ENCODE data around the gene KCNE3.

Gene KCNE3

DNA sequence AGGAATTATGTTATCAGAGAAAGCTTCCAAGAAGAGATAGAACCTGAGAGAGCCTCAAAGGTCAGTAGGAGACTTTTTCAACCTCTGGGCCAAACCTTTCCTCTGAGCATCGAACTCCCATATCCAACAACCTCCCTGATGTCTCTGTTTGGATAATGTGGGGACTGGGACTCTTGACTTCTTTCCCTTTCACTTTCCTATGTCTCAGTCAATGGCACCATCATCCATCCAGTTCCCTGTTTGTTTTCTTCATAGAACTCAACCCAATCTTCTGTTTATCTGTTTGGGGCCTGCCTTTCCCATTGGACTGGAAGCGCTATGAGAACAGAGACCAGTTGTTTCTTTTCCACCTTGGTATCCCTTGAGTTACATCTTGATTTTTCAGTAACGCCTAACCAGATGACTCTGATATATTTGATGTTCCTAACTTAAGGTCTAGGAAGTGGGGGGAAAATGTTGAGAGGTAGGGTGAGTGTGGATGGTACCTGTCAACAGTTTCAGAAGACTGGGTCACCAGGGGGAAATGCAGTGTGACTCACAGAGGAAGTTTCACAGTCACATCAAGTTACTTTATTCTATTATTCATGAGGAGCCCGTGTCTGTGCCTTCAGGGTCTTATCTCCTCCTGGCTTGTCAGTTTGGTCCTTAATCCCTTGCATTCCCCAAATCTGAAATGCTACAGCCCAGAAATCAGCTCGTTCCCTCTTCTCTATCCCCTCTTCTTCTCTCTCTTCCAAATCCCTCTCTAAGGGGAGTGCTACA, 4.5 kb upstream of the KCNE3 start:
- no peak for DNase-seq (ENCODE audit: low spot score)

DNA sequence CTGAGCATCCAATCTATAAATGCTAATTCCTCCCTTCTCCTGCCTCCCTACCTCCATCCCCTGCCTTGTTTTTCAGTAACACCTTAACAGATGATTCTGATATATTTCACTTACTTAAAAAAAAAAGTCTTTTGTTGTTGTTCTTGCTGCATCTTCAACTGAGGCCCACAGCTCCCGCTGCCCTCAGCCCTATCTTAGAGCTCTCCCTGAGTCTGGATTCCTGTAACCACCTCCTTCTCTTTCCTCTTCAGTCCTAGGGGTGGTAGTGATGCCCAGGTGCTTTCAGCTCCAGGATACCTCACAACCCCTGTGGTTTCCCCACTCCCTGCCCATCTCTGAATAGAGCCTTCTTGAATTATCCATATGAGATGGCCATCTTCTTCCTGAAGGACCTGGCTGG, 3.7 kb upstream of the KCNE3 start:
- DNase-seq (ENCODE audit: low spot score), result no peak

DNA sequence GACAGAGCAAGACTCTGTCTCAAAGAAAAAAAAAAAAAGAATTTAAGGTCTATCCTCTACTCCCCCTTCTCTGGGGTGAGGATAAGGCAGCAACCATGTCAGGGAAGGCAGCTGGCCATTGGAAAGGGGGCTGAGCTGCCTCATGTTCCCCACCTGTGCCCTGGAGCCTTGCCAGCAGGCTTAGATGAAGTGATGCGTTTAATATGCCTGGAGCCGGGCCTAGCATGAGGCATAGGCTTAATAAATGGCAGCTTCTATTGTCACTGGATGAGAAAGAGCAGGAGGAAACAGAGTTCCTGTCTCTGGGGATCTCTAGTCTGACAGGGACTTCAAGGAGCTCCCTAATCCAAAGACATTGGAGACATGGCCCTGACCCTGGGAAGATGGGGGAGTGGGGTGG, 3.2 kb upstream of the KCNE3 start:
- no peak for DNase-seq (ENCODE audit: low spot score)

DNA sequence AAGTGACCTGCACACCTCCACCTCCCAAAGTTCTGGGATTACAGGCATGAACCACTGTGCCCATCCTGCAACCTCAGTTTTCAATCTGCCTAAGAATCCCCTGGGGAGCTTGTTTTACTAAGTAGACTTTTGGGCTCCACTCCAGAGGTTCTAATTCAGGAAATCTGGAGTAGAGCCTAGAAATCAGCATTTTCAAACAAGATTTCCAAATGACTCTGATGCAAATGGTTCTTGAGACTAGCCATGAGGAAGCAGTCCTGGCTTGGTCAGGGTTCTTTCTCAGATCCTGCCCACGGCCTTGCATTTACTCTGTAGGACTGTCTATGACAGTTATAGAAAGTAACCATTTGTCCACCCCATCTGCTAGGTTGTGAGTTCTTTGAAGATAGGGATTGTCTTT, 1.6 kb upstream of the KCNE3 start:
- DNase-seq (ENCODE audit: low spot score), result no peak

DNA sequence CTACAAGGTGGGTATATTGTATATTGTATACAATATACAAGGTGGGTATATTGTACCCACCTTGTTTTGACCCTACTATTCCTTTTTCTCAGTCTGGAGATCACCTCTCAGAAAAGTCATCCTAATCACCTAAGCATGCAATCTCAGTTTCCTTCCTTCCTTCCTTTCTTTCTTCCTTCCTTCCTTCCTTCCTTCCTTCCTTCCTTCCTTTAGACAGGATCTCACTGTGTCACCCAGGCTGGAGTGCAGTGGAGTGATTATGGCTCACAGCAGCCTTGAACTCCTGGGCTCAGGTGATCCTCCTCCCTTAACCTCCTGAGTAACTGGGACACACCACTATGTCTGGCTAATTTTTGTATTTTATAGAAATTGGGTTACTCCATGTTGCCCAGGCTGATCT, 1.2 kb upstream of the KCNE3 start:
- no peak for DNase-seq (ENCODE audit: low spot score)

DNA sequence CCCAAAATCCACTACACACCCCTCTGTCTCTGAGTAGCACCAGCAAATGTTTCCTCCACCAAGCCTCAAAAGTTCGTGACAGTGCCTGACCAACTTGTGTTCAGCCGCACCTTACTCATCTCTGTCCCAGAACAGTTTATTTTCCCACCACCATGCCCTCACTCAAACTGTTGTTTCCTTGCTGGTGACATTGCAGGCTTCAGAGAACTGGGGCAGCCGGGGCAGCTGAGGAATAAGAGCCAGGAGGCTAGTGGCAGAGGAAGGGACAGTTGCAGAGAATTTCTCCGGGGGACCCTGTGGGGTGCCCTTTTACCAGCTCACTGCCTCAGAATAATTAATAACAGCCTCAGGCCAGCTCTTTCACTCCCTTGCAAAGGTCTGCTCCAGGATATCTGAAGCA, 709 bp upstream of the KCNE3 start:
- DNase-seq (ENCODE audit: low spot score), result no peak

DNA sequence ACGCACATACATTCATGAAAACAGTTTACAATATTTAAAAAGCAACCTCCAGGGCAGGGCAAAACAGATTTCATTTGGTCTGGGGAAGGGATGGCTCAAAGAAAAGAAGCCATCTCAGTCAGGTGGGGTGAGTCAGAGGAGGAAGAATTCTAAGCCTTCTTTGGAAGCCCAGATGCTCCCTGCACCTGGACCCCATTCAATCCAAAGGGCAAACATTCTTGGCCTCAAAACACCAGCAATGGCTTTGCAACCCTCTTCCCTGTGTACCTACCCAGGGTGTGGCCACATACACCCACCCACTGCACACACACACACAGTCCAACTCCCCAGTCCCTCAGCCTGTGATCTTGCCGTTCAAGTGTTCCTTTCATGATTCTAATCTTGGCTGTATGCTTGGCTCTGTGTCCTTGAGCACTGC, 2.0 kb downstream of the KCNE3 start:
- no peak for DNase-seq (ENCODE audit: low spot score)

DNA sequence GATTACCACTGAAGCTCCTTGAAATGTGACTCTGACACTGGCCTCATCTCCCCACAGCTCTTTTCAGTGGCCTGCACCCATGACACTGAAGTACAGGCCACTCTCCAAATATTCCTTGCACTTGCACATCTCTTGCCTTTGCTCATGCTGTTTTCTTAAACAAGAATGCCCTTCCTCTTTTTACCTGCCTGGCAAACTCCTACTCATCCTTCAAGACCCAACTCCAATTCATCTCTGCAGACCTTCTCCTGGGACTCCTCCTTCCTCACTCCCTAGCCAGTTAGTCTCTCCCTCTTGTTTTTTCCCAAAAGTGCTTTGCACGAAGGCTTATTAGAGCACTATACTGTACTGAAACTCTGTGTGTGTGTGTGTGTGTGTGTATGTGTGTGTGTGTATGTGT, 2.6 kb downstream of the KCNE3 start:
- no peak for DNase-seq (ENCODE audit: low spot score)

DNA sequence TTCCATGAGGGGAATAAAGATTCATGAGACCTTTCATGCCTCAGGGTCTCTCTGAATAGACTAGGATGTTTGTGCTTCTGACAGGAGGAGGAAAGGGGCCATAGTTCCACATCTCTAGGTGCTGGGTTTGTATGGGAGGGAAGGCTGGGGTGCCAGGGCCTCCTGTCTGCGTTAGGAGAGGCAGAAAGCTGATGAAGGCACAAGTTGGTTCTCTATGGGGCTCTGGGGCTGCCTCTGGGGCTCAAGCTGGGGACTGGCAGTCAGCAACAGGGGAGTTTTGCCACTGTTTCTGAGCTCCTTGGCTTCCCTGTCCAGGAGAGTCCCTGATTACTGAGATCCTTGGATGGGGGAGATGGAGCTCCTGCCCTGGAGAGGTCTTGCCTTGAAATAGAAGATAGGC, 4.1 kb downstream of the KCNE3 start:
- DNase-seq (ENCODE audit: low spot score), result no peak

DNA sequence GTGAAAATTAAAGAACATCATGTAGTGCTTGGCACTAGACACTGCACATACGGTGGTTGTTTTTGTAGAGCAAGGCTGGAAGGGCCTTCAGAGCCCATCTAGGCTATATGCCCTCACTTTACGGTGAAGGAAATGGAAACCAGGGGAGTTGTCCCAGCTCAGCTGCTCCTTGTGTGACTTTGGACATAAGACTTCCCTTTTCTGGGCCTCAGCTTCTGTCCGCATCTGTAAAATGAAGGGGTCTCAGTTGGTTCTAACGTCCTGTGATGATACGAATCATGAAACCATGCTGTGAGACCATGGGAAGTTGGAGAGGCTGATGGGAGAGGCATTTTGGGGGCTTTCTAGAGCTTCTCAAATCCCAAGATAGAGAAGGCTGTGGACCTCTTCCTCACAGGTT, 4.7 kb downstream of the KCNE3 start:
- no peak for DNase-seq (ENCODE audit: low spot score)

DNA sequence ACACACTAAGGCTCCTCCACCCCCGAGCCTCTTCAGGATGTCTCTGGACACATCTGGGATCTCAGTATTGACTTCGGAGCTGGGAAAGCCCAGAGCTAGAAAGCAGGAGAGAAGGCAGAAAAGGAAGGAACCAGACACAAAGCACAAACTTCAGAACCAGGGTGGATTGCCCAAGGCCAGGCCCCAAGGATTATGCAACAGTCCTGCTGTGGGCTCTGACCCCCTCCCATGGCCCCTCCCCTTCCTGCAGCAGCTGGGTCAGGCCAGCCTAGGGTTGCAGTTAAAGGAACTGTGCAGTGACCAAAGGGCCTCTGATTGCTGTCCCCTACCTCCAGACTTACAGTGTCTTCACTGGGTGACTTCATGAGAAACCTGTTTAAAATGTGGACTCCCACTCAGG, 5.3 kb downstream of the KCNE3 start:
- no peak for DNase-seq (ENCODE audit: low spot score)

DNA sequence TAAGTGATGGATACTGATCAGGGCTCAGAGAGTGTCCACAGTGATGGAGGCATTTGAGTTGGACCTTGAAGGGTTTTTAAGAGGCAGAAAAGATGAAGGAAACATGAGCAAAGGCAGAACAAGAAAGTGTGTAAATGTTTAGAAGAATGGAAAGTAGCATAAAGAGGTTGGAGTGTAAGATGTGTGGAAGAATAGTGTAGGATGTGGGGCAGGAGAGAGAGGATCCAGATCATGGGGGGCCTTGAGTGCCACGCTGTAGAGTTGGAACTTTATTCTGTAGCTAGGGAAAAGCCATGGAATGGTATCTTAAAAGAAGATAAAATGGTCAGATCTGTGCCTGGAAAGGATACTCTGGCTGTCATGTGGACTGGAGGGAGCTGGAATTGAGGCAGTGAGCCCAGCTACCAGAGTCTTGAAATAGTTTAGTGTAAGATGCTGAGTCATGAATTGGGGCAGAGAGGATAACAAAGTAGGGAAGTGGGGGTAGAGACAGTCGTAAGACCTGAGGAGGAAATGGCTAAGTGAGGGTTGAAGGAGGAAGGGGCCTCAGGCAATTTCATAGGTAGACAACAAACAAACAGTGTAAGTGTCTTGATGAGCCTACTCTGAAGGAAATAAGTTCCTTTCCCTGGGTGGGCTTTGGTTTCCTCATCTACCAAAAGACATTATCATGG, 6.7 kb downstream of the KCNE3 start:
- DNase-seq (ENCODE audit: low spot score), result peak; percentile 46

DNA sequence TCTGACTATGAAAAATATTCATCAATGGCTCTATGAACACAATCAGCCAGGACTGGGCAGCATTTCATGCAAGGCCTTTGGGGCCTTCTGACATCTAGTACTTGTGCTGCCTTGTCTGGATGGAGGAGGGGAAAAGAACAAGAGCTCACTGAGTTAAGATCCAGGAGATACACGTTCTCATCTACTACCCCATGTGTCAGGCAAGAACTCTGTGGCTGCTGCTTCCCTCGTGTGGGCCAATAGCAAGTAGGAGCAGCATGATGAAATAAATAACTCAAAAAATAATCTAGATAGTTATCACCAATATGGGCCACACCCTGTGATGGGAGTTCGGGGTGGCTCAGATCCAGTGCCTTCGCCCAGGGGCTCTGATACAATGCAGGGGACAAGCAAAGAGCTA, 7.3 kb downstream of the KCNE3 start:
- DNase-seq (ENCODE audit: low spot score), result no peak

DNA sequence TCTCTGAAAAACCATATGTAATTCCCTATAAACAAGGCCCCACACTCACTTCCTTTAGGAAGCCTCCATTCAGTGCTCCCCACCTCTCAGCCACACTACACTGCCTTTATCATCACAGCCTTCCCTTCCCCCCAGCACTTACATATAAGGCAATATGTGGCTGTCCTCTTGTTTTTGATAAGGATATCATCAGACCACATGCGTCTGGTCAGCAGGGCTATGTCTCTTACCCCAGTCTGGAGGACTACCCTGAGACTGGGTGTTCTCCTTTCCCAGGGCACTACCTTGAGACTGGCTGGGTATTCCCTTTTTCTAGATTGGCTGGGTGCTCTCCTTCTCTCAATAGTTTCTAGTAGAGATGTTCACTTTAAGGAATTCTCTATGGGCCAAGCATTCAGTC, 7.8 kb downstream of the KCNE3 start:
- DNase-seq (ENCODE audit: low spot score), result no peak

DNA sequence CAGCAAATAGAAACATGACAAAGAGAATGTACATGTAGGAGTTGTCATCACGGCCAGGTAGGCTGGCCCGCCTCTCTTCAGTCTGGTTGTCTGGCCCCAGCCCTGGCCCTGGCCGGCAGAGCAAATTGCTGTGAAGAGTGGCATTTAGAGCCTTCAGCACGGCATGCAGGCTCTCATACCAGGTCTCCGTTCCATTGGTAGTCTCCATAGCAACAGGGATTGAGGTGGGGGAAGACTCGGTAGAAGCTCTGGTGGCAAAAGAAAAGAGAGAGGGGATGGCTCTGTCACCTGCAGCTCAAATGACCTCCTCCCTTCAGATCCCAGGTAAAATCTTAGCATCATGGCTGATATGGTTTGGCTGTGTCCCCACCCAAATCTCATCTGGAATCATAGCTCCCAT, 10.0 kb downstream of the KCNE3 start:
- no peak for DNase-seq (ENCODE audit: low spot score)

DNA sequence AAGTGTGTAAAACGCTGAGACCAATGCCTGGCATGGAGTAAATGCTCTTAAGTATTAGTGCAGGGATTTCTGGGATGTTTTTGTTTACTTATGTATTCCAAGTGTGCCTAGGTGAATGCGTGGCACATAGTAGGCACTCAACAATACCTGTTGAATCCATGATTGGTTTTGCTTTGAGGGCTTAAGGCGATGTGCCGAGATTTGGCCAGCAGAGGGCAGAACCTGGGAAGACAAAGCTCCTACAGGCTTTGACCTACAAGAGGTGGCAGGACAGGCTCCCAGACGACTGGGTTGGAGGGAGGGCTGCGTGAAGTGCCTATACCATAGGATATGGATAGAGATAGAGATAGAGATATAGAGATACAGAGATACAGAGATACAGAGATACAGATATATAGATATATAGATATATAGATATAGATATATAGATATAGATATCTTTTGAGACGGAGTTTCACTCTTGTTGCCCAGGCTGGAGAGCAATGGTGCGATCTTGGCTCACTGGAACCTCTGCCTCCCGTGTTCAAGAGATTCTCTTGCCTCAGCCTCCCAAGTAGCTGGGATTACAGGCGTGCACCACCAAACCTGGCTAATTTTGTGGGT, 13.9 kb downstream of the KCNE3 start:
- DNase-seq (ENCODE audit: low spot score), result peak; percentile 72

DNA sequence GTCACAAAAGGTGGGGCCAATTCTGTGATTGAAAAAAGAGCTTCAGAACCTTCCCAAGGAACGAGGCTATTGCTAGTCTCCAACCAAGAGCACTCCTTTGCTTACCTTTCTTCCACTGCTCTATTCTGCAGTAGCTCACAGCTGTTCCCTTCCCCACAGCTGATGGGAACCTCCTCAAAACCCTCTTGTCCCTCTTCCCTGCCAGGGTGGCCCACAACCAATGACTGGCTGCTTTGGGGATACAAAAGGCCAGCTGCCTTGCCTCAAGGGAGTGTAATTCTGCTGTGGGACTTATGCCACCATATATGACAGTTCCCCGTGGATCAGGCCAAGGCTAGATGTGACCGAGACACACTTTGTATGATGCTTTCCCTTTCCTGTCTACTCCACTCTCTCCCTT, 15.0 kb downstream of the KCNE3 start:
- DNase-seq (ENCODE audit: low spot score), result no peak

DNA sequence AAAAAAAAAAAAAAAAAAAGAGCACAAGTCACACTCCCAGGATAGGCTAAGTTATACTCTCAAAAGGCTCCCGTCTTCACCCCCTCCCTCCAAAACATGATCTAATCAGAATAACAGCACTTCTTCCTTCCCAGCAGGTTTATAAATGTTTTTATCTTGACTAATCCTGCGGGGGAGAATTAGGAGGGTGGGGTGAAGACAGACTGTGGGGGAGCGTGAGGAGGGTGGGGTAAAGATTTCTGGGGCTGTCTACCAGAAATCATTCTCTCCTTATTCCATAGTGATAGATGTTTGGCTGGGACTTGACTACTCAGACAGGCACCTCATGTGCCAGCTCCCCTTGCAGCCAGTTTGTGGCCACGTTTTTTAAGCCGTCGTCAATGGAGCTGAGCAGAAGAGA, 17.0 kb downstream of the KCNE3 start:
- no peak for DNase-seq (ENCODE audit: low spot score)

DNA sequence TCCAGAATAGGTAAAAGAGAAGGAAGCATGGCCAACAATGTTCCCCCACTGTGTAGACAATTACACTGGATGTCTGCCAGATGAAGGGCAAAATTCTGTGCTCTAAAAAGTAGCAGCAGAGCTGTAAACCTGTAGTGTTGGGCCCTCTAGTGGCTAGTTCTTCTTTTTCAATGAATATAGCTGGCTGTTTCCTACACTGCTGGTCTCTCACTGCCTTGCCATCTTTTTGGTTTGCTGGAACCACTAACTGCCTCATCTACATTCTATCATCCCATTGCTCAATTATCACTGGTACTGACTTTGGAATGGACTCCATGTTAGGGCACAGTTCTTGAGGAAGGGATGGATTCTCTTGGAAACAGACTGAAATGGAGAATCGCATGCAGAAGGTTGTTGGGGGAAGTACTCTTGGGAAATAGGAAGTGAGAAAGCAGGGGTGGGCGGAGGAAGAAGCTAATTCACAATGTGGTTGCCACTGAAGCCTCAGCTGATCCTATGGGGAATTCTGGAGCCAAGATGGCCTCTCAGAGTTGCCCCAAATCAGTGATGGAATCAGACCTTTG, 17.9 kb downstream of the KCNE3 start:
- DNase-seq (ENCODE audit: low spot score), result peak; percentile 80

DNA sequence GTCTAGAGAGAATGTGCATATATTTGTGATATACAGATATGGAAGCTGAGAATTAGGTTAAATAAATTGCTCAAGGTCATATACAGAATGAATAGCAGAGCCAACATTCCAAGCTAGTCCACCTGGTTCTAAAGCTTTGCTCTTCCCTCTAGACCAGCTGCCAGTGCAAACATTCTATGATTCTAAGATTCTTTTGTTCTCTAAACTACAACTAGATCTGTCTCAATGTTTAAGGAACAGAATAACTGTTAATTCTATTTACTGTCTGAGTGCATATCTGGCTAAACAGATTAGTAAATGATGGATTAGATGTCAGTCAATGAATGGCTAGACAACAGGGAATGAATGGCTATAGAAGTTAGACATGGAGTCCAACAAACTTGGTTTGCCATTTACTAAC, 19.6 kb downstream of the KCNE3 start:
- no peak for DNase-seq (ENCODE audit: low spot score)

DNA sequence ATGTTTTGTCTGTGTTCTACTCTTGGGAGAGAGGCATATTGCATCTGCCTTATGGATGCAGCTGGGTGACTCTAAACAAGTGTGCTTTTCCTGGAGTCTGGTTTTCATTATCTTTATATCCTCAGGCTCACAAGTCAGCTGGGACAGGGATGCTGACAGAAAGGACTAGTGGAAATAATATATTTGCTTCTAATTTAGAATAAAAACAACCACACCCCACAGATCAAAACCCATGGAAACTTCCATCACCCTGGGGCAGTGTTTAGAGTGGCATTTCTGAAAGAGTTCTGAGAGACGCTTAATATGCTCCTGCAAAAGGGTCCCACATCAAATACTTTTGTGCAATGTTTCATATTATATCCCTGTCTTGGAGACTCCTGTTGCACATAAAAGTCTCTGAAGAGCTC, 20.8 kb downstream of the KCNE3 start:
- DNase-seq (ENCODE audit: low spot score), result peak; percentile 34

DNA sequence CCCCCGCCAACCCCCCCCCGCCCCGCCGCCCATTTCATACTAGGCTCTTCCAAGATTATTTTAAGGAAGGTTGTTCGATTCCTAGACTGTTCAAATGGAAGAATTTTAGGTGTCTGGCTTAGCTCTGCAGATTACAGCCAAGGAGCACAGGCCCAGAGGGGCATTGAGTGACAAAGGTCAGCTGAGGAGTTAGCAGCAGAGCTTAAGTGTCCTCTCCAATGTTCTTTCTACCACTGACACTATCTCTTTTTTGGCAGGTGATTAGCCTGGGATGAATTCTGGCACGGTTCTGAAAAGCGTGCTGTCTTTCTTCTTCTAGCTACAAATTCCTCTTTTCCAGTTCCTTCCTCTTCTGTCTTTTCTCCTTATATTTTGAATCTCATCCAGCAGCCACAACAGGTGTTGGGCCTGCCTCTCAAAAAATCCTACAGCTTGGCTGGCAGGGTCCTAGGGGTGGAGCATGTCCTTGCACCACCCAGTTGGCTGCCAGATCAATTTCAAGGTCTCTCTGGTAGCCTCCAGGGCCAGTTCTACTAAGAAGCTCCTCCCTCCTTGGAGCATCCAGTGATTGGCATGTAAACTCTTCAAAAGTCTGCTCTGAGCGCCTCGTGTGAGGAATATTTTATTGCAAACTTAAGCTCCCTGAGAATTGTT, 23.0 kb downstream of the KCNE3 start:
- no peak for DNase-seq (ENCODE audit: low spot score)

Measured in AG08395 (cell line).